DLD1 (cell line): ENCODE results near the gene RGS21.

Source experiments
- in situ Hi-C: cut with HindIII; loops from 2 replicates; pipeline ENCODE4 v1.10.0; 2017; ENCODE audit warnings: low sequenced_read_pairs

The RGS21 gene

DNA sequence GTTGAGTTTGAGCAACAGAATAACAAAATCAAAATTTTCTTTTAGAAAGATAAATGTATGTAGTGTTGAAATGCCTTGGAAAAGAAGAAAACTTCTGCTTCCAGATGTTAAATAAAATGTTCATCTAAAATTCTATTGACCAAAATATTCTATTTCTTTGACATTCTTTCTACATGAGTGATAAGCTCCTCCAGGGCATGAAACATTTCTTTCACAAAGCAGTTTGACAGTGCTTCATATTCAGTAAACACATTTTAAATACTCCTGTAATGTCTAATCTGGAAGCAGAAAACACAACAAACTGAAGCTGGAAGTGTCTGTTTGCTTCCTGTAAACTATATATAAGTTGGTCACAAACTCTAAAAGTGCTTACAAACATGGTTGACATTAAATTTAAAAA, 61.5 kb downstream of the RGS21 start:
- in situ Hi-C loops = no loop called here

GRCh38 chr1:192378878-192379277, 62.1 kb downstream of the RGS21 start:
- in situ Hi-C loops = no loop called here

DNA sequence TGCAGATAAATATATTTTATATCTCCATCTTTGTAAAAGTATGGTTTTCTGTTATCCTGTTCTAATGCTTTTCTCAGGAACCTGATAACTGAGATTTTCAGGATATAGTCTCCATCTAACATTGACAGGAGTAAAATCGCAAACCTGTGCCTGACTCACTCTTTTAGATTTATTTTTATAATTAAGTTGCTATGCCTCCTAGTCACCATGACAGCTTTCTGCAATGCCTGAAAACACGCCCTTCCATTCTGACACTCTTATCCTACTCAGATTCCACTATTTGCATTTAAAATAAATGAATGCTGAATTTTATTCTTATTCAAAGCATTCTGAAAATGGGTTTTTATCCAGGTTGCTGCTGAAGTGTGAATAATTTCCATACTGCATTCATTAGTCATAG, 62.8 kb downstream of the RGS21 start:
- in situ Hi-C loops = no loop called here

DNA sequence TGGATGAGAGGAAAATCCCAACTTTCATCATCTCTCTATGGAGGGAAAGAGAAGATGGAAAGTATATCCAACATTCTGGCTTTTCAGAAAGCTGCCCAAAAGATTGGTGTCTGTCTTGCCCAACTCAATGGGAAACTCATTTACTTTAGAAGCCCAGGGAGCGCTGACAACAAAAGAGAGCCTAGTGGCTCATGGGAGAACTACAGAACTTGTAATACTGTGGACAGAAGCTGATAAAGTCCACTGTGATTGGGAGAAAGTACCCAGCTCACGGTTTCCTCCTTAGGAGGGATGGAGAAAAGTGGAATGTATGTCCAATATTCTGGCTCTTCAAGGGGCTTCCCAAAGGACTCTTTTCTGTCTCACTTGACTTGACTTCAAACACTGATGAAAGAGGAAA, 66.0 kb downstream of the RGS21 start:
- in situ Hi-C loops = no loop called here

DNA sequence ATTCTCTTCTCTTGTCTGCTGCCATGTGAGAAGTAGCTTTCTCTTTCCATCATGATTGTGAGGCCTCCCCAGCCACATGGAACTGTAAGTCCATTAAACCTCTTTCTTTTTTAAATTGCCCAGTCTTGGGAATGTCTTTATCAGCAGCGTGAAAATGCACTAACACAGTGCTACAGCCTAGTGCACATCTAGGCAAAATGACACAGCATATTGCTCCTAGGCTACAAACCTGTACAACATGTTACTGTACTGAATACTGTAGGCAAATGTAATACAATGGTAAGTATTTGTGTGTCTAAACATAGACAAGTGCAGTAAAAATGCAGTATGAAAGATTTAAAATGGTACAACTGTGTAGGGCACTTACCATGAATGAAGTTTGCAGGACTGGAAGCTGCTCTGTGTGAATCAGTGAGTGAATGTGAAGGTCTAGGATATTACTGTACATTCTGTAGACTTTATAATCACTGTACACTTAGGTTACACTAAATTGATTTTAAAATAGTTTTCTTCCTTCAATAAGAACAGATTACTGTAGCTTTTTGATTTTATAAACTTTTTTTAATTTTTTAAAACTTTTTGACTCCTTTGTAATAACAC, 69.4 kb downstream of the RGS21 start:
- in situ Hi-C loops = no loop called here

GRCh38 chr1:192395211-192395610, 78.4 kb downstream of the RGS21 start:
- in situ Hi-C loops = no loop called here

DNA sequence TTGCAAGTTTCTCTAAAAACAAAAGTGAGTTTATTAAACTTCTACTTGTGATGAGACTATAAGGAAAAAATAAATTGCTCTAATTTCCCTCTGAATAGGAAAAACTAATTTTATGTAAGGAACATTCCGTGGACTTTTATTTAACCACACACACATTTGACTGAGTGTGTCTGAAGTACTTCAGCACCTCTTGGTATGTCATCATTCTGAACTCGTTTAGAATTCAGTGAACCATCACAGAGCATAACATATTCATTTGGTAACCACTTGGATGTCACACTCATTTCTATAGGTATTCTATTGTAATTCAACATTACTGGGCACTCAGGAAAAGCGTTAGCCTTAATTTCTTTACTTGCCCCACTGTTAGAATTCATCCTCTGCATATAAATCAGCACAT, 79.1 kb downstream of the RGS21 start:
- in situ Hi-C loops = no loop called here

- in situ Hi-C loops = no loop called here
Measured at GRCh38 chr1:192399161-192399560, 82.4 kb downstream of the RGS21 start.

GRCh38 chr1:192401825-192402224, 85.0 kb downstream of the RGS21 start:
- in situ Hi-C loops = no loop called here

DNA sequence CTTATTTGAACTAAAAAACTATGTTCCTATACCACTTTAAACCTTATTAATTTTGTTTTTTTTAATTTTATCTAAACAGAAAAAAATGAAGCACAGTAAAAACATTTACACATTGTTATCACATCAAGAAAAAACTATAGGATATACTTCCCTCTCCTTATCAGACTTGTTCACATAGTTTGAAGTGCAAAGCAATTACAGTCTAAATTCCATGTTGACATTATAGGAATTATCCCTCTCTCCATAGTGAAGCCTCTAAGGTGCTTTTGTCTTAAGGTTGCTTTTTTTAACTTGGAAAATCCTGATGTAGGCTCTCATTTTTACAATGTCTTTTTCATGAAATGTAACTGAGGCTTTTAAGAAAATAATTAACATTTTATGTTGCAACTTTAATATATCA, 85.8 kb downstream of the RGS21 start:
- in situ Hi-C loops = no loop called here

- in situ Hi-C loops = no loop called here
Measured at GRCh38 chr1:192407206-192407605, 90.4 kb downstream of the RGS21 start.
